GM12875 (cell line): ENCODE data around the gene TLR5.

Experiments used
- H3K4me3 ChIP-seq: one replicate; pipeline ENCODE4 v1.5.1; 2011; ENCODE audit warnings: low read depth, low read length, control low read depth
- CTCF ChIP-seq: IDR thresholded peaks from 2 replicates; pipeline ENCODE4 v1.5.1; 2011; ENCODE audit warnings: low read depth, mild to moderate bottlenecking, control low read depth, inconsistent platforms, low read length, moderate library complexity, borderline replicate concordance; ENCODE audit not compliant: insufficient read depth

Gene TLR5

GRCh38 chr1:223147409-223147808 lies 4.4 kb upstream of the TLR5 start:
- TF ChIP-seq CTCF, result no peak
- H3K4me3 ChIP-seq, result no peak overlapping the region

GRCh38 chr1:223146745-223147144 lies 3.7 kb upstream of the TLR5 start:
- TF ChIP-seq CTCF, result no peak
- no peak overlapping the region for H3K4me3 ChIP-seq

DNA sequence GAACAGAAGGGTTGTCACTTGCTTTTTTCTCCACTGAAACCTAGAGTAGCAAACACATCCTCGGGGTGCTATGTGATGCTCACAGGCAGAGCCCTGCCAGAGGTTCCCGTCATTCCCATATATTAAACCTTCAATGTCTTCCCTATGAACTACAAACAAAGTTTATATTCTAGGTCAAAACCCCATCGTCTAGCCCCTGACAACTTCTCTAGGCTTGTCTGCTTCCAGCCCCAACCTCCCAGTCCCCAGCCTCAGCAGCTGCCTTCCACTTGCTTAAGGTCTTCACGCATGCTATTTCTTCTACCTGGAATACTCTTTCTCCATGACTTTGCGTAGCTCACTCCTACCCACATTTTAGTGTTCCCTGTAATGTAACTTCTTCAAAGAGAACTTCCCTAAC lies 1.9 kb upstream of the TLR5 start:
- no peak for TF ChIP-seq CTCF
- no peak overlapping the region for H3K4me3 ChIP-seq

DNA sequence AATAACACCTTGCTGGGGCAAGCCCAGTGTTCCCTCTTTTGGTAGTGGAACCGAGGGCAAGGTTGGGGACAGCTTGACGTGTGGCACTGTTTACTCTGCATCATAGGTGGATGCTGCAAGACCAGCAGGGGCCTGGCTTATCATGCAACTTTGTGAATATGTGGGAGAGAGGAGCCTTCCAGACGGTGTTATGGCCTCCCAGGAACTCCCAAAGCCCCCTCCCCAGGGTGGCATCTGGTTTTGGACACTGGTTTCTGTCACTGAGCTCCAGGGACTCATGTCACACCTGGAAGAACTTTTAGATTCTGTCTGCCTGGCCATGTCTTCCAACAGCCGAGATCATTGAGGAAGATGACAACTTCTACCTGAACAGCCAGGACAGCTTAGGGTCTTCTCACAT lies 1.4 kb upstream of the TLR5 start:
- no peak overlapping the region for H3K4me3 ChIP-seq
- TF ChIP-seq CTCF, result no peak

GRCh38 chr1:223143537-223144248 lies 645 bp upstream of the TLR5 start:
- H3K4me3 ChIP-seq, result peak overlapping the region; percentile 6
- no peak for TF ChIP-seq CTCF

- TF ChIP-seq CTCF, result no peak
- no peak overlapping the region for H3K4me3 ChIP-seq
Observed at GRCh38 chr1:223142269-223142668, 779 bp downstream of the TLR5 start.

- TF ChIP-seq CTCF, result no peak
- no peak overlapping the region for H3K4me3 ChIP-seq
Observed at GRCh38 chr1:223140611-223141405, 2.2 kb downstream of the TLR5 start.
